Measurements from ENCODE around the gene EVI5. TPM values are rescaled to one million over a fixed set of nuclear protein-coding genes. Genes with fewer than 3 reads are reported as not detected.

EVI5 gene
- total RNA-seq, 3 donors from 2014 or later = 28.0 to 38.7 (median 31.2) TPM

DNA sequence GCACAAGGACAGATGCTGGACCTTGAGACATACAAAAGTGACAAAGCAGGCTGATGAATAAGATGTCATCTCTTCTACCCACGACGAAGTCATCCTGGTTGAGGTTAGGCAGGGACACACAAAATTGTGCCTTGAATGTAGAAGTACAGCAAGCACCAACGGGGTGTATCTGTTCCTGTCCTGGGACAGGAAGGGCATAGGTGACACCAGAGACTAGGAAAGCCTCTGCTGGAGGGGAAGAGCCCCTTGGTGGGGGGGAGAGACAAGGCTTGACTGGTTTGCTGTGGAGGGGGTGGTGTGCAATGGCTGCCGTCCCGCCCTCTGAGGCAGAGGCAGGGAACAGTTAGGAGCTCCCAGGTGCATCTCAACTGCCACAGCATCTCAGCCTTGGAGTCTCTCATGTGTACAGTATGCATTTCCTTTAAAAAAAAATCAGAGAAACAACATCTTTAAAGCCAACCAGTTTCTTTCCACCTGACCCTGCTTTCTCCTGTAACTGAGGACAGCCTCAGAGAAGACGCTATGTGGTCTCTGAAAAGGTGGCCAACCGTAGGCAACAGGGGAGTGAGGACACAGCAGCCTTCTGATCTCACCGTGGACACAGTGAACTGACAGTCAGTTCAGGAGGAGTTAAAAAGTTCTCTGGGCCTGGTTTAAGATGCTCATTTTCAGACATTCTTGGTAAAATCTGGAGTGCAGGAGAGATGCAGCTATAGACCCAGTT lies 280.5 kb downstream of the EVI5 start:
- intact Hi-C loops (cut with DNase I; ENCODE audit: low total_unique reads) = no loop called here
- no peak overlapping the region for H3K27ac ChIP-seq
- TF ChIP-seq, protein P1, sequence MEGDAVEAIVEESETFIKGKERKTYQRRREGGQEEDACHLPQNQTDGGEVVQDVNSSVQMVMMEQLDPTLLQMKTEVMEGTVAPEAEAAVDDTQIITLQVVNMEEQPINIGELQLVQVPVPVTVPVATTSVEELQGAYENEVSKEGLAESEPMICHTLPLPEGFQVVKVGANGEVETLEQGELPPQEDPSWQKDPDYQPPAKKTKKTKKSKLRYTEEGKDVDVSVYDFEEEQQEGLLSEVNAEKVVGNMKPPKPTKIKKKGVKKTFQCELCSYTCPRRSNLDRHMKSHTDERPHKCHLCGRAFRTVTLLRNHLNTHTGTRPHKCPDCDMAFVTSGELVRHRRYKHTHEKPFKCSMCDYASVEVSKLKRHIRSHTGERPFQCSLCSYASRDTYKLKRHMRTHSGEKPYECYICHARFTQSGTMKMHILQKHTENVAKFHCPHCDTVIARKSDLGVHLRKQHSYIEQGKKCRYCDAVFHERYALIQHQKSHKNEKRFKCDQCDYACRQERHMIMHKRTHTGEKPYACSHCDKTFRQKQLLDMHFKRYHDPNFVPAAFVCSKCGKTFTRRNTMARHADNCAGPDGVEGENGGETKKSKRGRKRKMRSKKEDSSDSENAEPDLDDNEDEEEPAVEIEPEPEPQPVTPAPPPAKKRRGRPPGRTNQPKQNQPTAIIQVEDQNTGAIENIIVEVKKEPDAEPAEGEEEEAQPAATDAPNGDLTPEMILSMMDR (IDR thresholded peaks at IDR 0.05) = no peak
- TF ChIP-seq POLR2AphosphoS5 (IDR thresholded peaks at IDR 0.05) = no peak
- TF ChIP-seq POLR2A (IDR thresholded peaks at IDR 0.05) = no peak
- no peaks in the 10 kb centered on the region for H3K9me3 ChIP-seq
- no peak overlapping the region for H3K4me3 ChIP-seq
- H3K36me3 ChIP-seq = no peaks in the 10 kb centered on the region
- no peaks in the 10 kb centered on the region for H3K4me1 ChIP-seq
- no peaks in the 10 kb centered on the region for H3K27me3 ChIP-seq
- DNase-seq (ENCODE audit: low spot score in 2 of 2) = no peak

DNA sequence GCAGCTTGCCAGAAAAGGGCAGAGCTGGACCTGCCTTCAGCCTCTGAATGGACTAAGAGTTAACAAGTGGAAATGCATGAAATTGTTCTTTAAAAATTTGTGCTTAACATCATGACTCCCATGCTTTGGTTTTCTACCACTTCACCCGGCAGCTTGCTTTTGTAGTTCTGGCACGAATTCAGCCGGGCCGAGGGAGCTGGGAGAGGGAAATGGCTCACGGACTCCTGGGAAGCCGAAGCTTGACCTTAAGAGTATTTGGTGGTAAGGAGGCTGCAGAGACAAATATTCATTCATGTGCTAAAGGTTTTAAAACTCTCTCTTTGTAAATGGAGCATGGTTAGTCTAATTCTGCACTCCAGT lies 281.0 kb downstream of the EVI5 start:
- Histone ChIP-seq H3K9me3 (no peaks in the 10 kb centered on the region), H3K27ac (no peak overlapping the region), H3K4me3 (no peak overlapping the region), H3K4me1 (no peaks in the 10 kb centered on the region), H3K27me3 (no peaks in the 10 kb centered on the region), H3K36me3 (no peaks in the 10 kb centered on the region)
- DNase-seq (ENCODE audit: low spot score in 2 of 2) = no peak
- TF ChIP-seq POLR2A (IDR thresholded peaks at IDR 0.05) (no peak), POLR2AphosphoS5 (IDR thresholded peaks at IDR 0.05) (no peak)
- TF ChIP-seq, protein P1 (IDR thresholded peaks at IDR 0.05) = no peak
- intact Hi-C loops (cut with DNase I; ENCODE audit: low total_unique reads) = no loop called here

DNA sequence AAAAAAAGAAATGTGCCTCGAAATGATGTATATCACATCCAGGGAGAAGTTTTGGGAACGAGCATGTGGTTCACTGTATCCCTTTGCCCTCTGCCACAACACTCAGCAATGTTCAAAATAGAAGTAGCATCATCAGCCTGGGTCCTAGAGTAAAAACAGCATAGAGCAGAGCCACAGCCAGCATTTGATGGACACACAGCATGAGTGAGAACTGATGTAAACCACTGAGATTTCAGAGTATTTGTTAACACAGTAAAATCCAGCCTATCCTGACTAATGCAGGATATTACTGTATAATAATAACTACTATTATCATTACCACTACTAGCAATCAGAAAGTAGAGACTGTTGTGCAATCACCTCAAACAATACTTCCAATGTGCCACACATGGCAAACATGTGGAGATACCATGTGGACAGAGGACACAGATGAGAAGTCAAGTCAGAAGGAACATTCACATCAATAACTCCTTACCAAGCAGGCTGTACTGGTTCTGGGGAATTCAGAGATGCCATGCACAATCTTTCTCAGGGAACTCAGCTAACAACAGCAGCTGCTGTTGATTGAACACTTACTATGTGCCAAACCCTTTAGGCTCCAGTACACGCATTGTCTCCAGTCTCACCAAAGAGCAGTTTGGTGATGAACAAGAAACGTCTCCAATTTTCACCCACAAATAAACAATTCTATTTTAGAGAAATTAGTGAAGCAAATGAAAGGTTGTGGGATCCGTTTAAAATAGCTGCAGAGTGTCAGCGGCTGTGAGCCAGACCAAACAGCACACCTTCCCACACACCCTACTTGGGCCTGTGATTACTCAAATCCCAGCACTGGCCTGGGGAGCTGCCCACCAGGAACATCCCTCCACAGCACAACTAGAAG lies 281.6 kb downstream of the EVI5 start:
- H3K27ac ChIP-seq = no peak overlapping the region
- TF ChIP-seq, protein P1 (IDR thresholded peaks at IDR 0.05) = no peak
- TF ChIP-seq POLR2AphosphoS5 (IDR thresholded peaks at IDR 0.05) (no peak), POLR2A (IDR thresholded peaks at IDR 0.05) (no peak)
- H3K4me3 ChIP-seq = no peak overlapping the region
- no peaks in the 10 kb centered on the region for H3K36me3 ChIP-seq
- H3K9me3 ChIP-seq = no peaks in the 10 kb centered on the region
- intact Hi-C loops (cut with DNase I; ENCODE audit: low total_unique reads) = no loop called here
- H3K4me1 ChIP-seq = no peaks in the 10 kb centered on the region
- DNase-seq (ENCODE audit: low spot score in 2 of 2) = no peak
- H3K27me3 ChIP-seq = no peaks in the 10 kb centered on the region

DNA sequence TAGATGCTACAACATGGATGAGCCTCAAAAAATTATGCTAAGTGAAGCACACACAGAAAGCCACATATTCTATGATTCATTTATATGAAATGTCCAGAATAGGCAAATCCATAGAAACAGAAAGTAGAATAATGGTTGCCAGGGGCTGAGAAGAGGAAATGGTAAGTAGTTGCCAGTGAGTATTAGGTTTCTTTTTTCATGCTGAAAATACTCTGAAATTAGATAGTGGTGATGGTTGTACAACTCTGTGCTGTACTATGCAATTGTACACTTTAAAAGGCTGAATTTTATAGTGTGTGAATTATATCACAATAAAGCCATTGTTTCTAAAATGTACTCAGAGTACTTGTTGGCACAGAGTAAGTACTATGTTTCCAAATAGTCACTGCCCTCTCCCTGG lies 282.7 kb downstream of the EVI5 start:
- no peak overlapping the region for H3K27ac ChIP-seq
- DNase-seq (ENCODE audit: low spot score in 2 of 2) = no peak
- H3K27me3 ChIP-seq = no peaks in the 10 kb centered on the region
- no peaks in the 10 kb centered on the region for H3K36me3 ChIP-seq
- H3K9me3 ChIP-seq = no peaks in the 10 kb centered on the region
- intact Hi-C loops (cut with DNase I; ENCODE audit: low total_unique reads) = no loop called here
- no peak overlapping the region for H3K4me3 ChIP-seq
- no peaks in the 10 kb centered on the region for H3K4me1 ChIP-seq
- TF ChIP-seq, protein P1 (IDR thresholded peaks at IDR 0.05) = no peak
- TF ChIP-seq POLR2AphosphoS5 (IDR thresholded peaks at IDR 0.05) (no peak), POLR2A (IDR thresholded peaks at IDR 0.05) (no peak)

DNA sequence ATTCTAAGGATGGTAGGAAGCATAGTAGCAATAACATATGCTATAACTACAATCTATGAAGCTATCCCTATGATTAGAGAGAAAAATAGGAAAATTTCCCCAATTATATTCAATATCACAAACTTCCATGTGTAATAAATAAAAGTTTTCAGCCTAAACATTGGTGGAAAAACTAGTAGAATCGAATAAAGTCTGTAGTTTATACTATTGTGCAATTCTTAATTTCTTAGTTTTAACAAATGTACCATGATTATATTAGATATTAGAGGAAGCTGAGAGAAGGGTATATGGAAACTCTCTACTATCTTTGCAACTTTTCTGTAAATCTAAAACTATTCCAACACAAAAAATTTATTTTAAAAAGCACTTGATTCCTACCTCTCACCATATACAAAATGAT lies 284.4 kb downstream of the EVI5 start:
- no peak for TF ChIP-seq POLR2AphosphoS5 (IDR thresholded peaks at IDR 0.05)
- TF ChIP-seq, protein P1 (IDR thresholded peaks at IDR 0.05) = no peak
- no peak for TF ChIP-seq POLR2A (IDR thresholded peaks at IDR 0.05)
- no peaks in the 10 kb centered on the region for H3K36me3 ChIP-seq
- H3K27me3 ChIP-seq = no peaks in the 10 kb centered on the region
- no peak overlapping the region for H3K27ac ChIP-seq
- H3K9me3 ChIP-seq = no peaks in the 10 kb centered on the region
- no peaks in the 10 kb centered on the region for H3K4me1 ChIP-seq
- DNase-seq (ENCODE audit: low spot score in 2 of 2) = no peak
- H3K4me3 ChIP-seq = no peak overlapping the region
- intact Hi-C loops (cut with DNase I; ENCODE audit: low total_unique reads) = no loop called here

Data from breast epithelium (tissue), 4 donors.